Sigmoid colon (tissue), 7 donors: ENCODE results near the gene TRIML2. TPM values are rescaled to one million over a fixed set of nuclear protein-coding genes. Genes with fewer than 3 reads are reported as not detected.

Source experiments
- DNase-seq: peaks from one replicate; pipeline ENCODE4 v3.0.0-alpha.2; 2019
- H3K27ac ChIP-seq, 4 donors: fragments of 200-600 bp; sonication (generic); one replicate each; pipeline ENCODE4 v1.5.1; 2016 to 2019; ENCODE audit warnings: mild to moderate bottlenecking in 1 of 4
- H3K27me3 ChIP-seq, 3 donors: fragments of 200-600 bp; sonication (generic); one replicate each; pipeline ENCODE4 v1.5.1; 2019; ENCODE audit warnings: mild to moderate bottlenecking in 1 of 3
- H3K36me3 ChIP-seq, 4 donors: fragments of 200-600 bp; sonication (generic); one replicate each; pipeline ENCODE4 v1.5.1; 2016 to 2019
- H3K4me1 ChIP-seq, 4 donors: fragments of 200-600 bp; sonication (generic); one replicate each; pipeline ENCODE4 v1.5.1; 2017 to 2019
- H3K4me3 ChIP-seq, 4 donors: fragments of 200-600 bp; sonication (generic); one replicate each; pipeline ENCODE4 v1.5.1; 2017 to 2019; ENCODE audit warnings: mild to moderate bottlenecking in 2 of 4, moderate library complexity in 1 of 4
- H3K9me3 ChIP-seq, 4 donors: fragments of 200-600 bp in 3 of 4; sonication (generic) in 3 of 4; one replicate each; pipeline versions ENCODE4 v1.5.1 to v1.6.1; 2013 to 2019
- CTCF ChIP-seq, 4 experiments: fragments of 450-650 bp in 3 of 4; fragments of 200-600 bp in 1 of 4; IDR thresholded peaks; one replicate each; pipeline ENCODE4 v1.5.1; 2016 to 2019; ENCODE audit warnings: antibody characterized with exemption in 4 of 4, mild to moderate bottlenecking in 3 of 4, moderate library complexity in 2 of 4
- EP300 ChIP-seq, 4 donors: sonication (generic); formaldehyde crosslinking; IDR thresholded peaks; one replicate each; pipeline ENCODE4 v1.6.1; 2017; ENCODE audit warnings: antibody characterized with exemption in 4 of 4
- POLR2A ChIP-seq, 2 donors: fragments of 450-650 bp; IDR thresholded peaks; one replicate each; pipeline ENCODE4 v1.6.1; 2016; ENCODE audit warnings: antibody characterized with exemption in 2 of 2, mild to moderate bottlenecking in 2 of 2, moderate library complexity in 2 of 2
- POLR2AphosphoS5 ChIP-seq, 4 donors: sonication (generic); formaldehyde crosslinking; IDR thresholded peaks; one replicate each; pipeline ENCODE4 v1.6.1; 2017; ENCODE audit warnings: antibody characterized with exemption in 4 of 4
- WGBS, 2 donors: extraction: QIAGEN DNeasy Blood & Tissue Kit; methylation state at CpG; one replicate each; pipeline ENCODE4 v1.1.7; 2013; 5-methylcytosine and 5-hydroxymethylcytosine counted together
- intact Hi-C: fragments of 100-400 bp; cut with DNase I; formaldehyde crosslinking; loops from one replicate; pipeline ENCODE4 v1.15.1; 2023
- polyA plus RNA-seq, 3 donors: library from polyadenylated mRNA; stranded (reverse); fragments of 200-250 nt; gene quantifications; one replicate each; pipeline ENCODE4 v1.2.3, GENCODE V29; 2013
- total RNA-seq, 4 donors: library from RNA; depleted of rRNA; stranded (reverse); fragments of >200 nt; gene quantifications; one replicate each; pipeline ENCODE4 v1.1.0, GENCODE V29; 2016
- donor health status: healthy with polysubstance abuse.
- donor health status: Bipolar disorder and iron deficiency.
- donor health status: healthy.

The TRIML2 gene
- total and polyA plus RNA-seq, 7 donors, result not detected

DNA sequence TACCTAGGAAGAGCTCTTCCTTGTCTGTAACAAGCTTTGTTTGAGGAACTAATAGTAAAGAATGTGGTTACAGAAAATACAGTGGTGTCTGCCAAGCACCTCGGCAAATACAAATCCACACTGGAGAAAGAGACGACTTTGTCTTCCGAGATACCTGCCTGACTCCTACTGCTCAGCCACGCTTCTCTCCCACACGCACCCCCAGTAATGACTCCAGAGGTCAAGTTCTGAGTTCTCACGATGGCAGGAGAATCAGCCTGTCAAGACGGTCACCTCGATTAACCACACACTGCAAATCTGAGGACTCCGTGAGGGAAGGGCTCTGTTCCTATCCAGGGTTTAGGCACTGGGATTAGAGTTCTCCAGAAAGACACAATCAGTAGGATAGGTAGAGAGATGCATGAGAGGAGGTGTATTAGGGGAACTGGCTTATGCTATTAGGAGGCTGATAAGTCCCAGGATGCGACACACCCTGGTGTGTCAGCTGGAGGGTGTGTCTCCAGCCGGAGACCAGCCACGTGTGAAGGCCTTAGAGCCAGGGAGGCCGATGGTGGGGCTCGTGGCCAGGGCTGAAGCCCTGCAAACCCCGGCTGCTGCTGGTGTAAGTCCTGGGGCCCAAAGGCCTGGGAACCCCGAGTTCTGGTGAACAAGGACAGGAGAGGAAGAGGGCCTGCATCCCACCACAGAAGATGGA, 8.4 kb upstream of the TRIML2 start:
- no peak for DNase-seq
- WGBS, 2 donors, result 77 to 81% methylated on average over 16 of the region's 16 CpGs

GRCh38 chr4:188113156-188113555, 3.8 kb upstream of the TRIML2 start:
- Histone ChIP-seq H3K4me3 (no peak overlapping the region), H3K27ac (no peak overlapping the region), H3K36me3 (no peaks in the 10 kb centered on the region), H3K9me3 (no peaks in the 10 kb centered on the region), H3K27me3 (no peaks in the 10 kb centered on the region), H3K4me1 (no peaks in the 10 kb centered on the region)
- WGBS, 2 donors, result 89 to 93% methylated on average over 9 of the region's 9 CpGs
- intact Hi-C loops, result no loop called here
- no peak for TF ChIP-seq CTCF (IDR thresholded peaks at IDR 0.05)
- TF ChIP-seq EP300 (IDR thresholded peaks at IDR 0.05), result no peak
- TF ChIP-seq POLR2A (IDR thresholded peaks at IDR 0.05), result no peak
- no peak for TF ChIP-seq POLR2AphosphoS5 (IDR thresholded peaks at IDR 0.05)
- DNase-seq, result no peak

More for the DNA sequence above, 8.4 kb upstream of the TRIML2 start:
- Histone ChIP-seq H3K27me3 (no peaks in the 10 kb centered on the region), H3K27ac (no peak overlapping the region), H3K4me3 (no peak overlapping the region), H3K36me3 (no peaks in the 10 kb centered on the region), H3K9me3 (no peaks in the 10 kb centered on the region), H3K4me1 (no peaks in the 10 kb centered on the region)
- TF ChIP-seq CTCF (IDR thresholded peaks at IDR 0.05), result no peak
- TF ChIP-seq POLR2A (IDR thresholded peaks at IDR 0.05), result no peak
- intact Hi-C loops, result no loop called here

DNA sequence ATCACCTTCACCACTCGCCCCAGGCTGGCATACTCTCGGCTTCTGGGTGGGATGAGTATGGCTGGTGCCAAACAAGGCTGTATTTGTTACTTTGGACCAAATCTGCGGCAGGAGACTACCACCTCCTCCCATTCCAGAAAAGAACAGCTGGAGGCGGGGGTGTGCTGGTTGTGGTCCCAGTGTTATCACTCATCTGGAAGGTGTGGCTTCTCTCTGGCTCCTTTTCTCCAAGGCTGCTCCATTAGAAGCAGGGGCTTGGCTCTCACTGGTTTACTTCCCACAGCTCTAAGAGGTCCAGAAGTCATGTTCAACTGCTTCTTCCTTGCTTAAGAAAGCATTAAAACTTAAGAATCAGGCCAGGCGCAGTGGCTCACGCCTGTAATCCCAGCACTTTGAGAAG, 2.6 kb upstream of the TRIML2 start:
- WGBS, 2 donors, result 82 to 89% methylated on average over 6 of the region's 6 CpGs
- H3K27me3 ChIP-seq, result no peaks in the 10 kb centered on the region
- no peaks in the 10 kb centered on the region for H3K36me3 ChIP-seq
- H3K9me3 ChIP-seq, result no peaks in the 10 kb centered on the region
- H3K4me3 ChIP-seq, result no peak overlapping the region
- no peak for TF ChIP-seq POLR2A (IDR thresholded peaks at IDR 0.05)
- no peak for TF ChIP-seq CTCF (IDR thresholded peaks at IDR 0.05)
- no peak for TF ChIP-seq EP300 (IDR thresholded peaks at IDR 0.05)
- DNase-seq, result no peak
- intact Hi-C loops, result no loop called here
- H3K27ac ChIP-seq, result peak overlapping the region in 1 of 4 donors; percentile 8
- no peaks in the 10 kb centered on the region for H3K4me1 ChIP-seq

DNA sequence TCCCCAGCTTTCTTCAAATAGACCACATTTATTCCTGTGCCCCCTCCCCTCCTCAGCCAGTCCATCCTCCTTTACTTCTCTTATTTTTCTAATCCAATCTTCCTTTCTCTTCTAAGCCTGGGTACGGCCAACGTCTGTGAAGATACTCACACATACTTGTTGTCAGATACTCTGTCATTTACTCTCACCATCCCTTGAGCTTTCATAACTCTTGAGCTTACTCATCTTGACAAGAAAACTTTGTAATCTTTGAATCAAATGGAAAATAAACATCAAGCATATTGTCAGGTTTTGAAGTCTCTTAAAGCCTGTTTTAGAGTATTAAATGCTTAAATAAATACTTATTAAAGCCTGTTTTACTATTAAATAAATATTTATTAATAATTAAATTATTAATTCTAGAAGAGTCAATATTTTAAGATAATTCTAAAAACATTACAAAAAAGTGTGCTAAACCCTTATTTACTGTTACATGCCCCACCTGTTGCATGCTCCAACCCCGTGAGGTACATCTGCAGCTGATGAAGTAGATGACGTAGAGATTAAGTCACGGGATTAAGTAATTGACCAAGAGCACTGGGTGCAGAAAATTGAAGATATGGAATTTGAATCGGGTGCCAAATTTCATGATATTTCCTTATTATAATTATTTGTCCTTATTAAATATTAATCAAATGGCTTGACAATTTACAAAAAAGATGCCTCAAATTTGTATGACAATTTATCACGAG, 1.5 kb upstream of the TRIML2 start:
- Histone ChIP-seq H3K4me1 (no peaks in the 10 kb centered on the region), H3K27ac (no peak overlapping the region), H3K9me3 (no peaks in the 10 kb centered on the region), H3K27me3 (no peaks in the 10 kb centered on the region), H3K4me3 (no peak overlapping the region), H3K36me3 (no peaks in the 10 kb centered on the region)
- no peak for TF ChIP-seq POLR2A (IDR thresholded peaks at IDR 0.05)
- no peak for TF ChIP-seq EP300 (IDR thresholded peaks at IDR 0.05)
- TF ChIP-seq CTCF (IDR thresholded peaks at IDR 0.05), result no peak
- no peak for TF ChIP-seq POLR2AphosphoS5 (IDR thresholded peaks at IDR 0.05)
- no peak for DNase-seq
- intact Hi-C loops, result no loop called here
- WGBS, 2 donors, result 70 to 79% methylated on average over 7 of the region's 7 CpGs
